Upper lobe of left lung (tissue), 6 donors: ENCODE measurements around the gene MYO1C. TPM values are rescaled to one million over a fixed set of nuclear protein-coding genes. Genes with fewer than 3 reads are reported as not detected.

Experiments
- ATAC-seq, 2 donors: fragments of 200-7000 bp; cut with Tn5 transposase; one replicate each; pipeline ENCODE4 v1.9.1; 2022; ENCODE audit warnings: mild to moderate bottlenecking in 2 of 2, moderate library complexity in 2 of 2; ENCODE audit not compliant: low FRiP score in 2 of 2
- DNase-seq, 2 donors: peaks; one replicate each; pipeline ENCODE4 v3.0.0-alpha.2; 2019 to 2020
- H3K27ac ChIP-seq, 4 donors: fragments of 200-600 bp; sonication (generic); one replicate each; pipeline ENCODE4 v1.5.1; 2016 to 2019
- H3K27me3 ChIP-seq, 4 donors: fragments of 200-600 bp; sonication (generic); one replicate each; pipeline ENCODE4 v1.5.1; 2017 to 2019
- H3K36me3 ChIP-seq, 4 donors: fragments of 200-600 bp; sonication (generic); one replicate each; pipeline ENCODE4 v1.5.1; 2016 to 2019
- H3K4me1 ChIP-seq, 4 donors: fragments of 200-600 bp; sonication (generic); one replicate each; pipeline ENCODE4 v1.5.1; 2018 to 2019
- H3K4me3 ChIP-seq, 4 donors: fragments of 200-600 bp; sonication (generic); one replicate each; pipeline ENCODE4 v1.5.1; 2017 to 2019; ENCODE audit warnings: mild to moderate bottlenecking in 2 of 4, moderate library complexity in 1 of 4
- H3K9me3 ChIP-seq, 4 donors: fragments of 200-600 bp; sonication (generic); one replicate each; pipeline ENCODE4 v1.5.1; 2018 to 2019
- CTCF ChIP-seq, 6 experiments: fragments of 450-650 bp in 4 of 6; fragments of 200-600 bp in 2 of 6; sonication (generic) in 2 of 6; IDR thresholded peaks; one replicate each; pipeline ENCODE4 v1.5.1; 2016 to 2019; ENCODE audit warnings: antibody characterized with exemption in 6 of 6
- EP300 ChIP-seq, 4 donors: sonication (generic); formaldehyde crosslinking; IDR thresholded peaks; one replicate each; pipeline ENCODE4 v1.5.1; 2017; ENCODE audit warnings: antibody characterized with exemption in 4 of 4, control low read depth in 2 of 4
- POLR2A ChIP-seq, 4 donors: fragments of 450-650 bp; IDR thresholded peaks; one replicate each; pipeline ENCODE4 v1.5.1; 2016 to 2017; ENCODE audit warnings: antibody characterized with exemption in 4 of 4, mild to moderate bottlenecking in 2 of 4
- POLR2AphosphoS5 ChIP-seq, 2 donors: sonication (generic); formaldehyde crosslinking; IDR thresholded peaks; one replicate each; pipeline ENCODE4 v1.5.1; 2017; ENCODE audit warnings: antibody characterized with exemption in 2 of 2
- WGBS, 2 donors: methylation state at CpG; one replicate each; pipeline ENCODE4 v1.1.5; 2017 to 2018; 5-methylcytosine and 5-hydroxymethylcytosine counted together
- total RNA-seq, 6 donors: library from RNA; depleted of rRNA in 4 of 6; stranded (reverse); fragments of >200 nt in 4 of 6; gene quantifications; one replicate each; pipeline versions ENCODE4 v1.1.0 to v1.2.1, GENCODE V29; 2016 to 2021
- donor health status: DM: no; HTN: no; CAD: no; lungs with moderate emphysema.
- donor health status: DM: no; HTN: yes; CAD: no; lungs with severe emphysema.

Gene MYO1C
- total RNA-seq, 6 donors from 2014 or later = 186 to 358 (median 266) TPM

DNA sequence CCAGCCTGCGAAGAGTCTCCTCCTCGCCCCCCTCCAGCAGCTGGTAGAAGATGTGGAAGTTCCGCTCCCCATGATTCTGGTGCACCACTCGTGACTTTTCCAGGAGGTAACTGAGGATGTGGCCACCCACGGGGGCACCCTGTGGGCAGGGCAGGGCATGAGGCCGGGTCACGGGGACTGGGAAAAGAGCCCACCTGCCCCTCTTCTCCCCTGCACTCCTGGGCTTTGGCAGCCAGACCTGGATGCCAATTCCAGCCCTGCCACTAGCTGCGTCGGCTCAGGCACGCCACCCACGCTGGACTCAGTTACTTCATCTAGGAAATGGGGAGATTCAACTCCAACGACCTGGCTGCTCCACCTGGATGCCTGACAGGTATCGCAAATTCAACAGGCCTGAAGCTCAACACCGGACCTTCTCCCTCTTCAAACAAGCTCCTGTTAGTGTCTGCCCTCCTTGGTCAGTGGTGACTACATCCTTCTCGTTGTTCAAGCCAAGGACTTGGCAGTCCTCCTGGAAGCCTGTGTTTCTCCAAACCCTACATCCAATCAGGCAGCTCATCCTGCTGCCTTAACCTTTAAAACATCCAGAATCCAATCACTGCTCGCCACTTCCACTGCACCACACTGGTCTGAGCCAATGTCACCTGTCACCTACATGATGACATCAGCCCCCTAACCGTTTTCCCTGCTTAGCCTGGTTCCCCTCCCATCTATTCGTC, 11.6 kb downstream of the MYO1C start:
- Histone ChIP-seq H3K27me3 (no peaks in the 10 kb centered on the region), H3K36me3 (peaks cover 36 to 81% (median 68%) of the 10 kb centered on the region in 4 donors), H3K4me3 (no peak overlapping the region), H3K4me1 (peaks cover 9 to 32% (median 16%) of the 10 kb centered on the region in 4 donors), H3K9me3 (no peaks in the 10 kb centered on the region), H3K27ac (no peak overlapping the region)
- WGBS, 2 donors = 81 to 83% methylated on average over 8 to 17 of the region's 18 CpGs
- TF ChIP-seq POLR2AphosphoS5 (IDR thresholded peaks at IDR 0.05) (no peak), CTCF (IDR thresholded peaks at IDR 0.05) (no peak), POLR2A (IDR thresholded peaks at IDR 0.05) (no peak), EP300 (IDR thresholded peaks at IDR 0.05) (no peak)
- DNase-seq (peak in 1 of 2 donors; percentile 74), ATAC-seq (no peak)

- H3K4me1 ChIP-seq = peaks cover 2 to 21% (median 10%) of the 10 kb centered on the region in 4 donors
- peaks cover 35 to 98% (median 79%) of the 10 kb centered on the region in 4 donors for H3K36me3 ChIP-seq
- H3K4me3 ChIP-seq = no peak overlapping the region
Measured at GRCh38 chr17:1478418-1478817, 14.1 kb downstream of the MYO1C start.

GRCh38 chr17:1475321-1475854, 17.1 kb downstream of the MYO1C start:
- peak in 1 of 2 donors; percentile 68 for DNase-seq
- no peak for ATAC-seq

More at GRCh38 chr17:1478418-1478817, 14.1 kb downstream of the MYO1C start:
- H3K27ac ChIP-seq = no peak overlapping the region
- TF ChIP-seq EP300 (IDR thresholded peaks at IDR 0.05) (no peak), POLR2AphosphoS5 (IDR thresholded peaks at IDR 0.05) (no peak), POLR2A (IDR thresholded peaks at IDR 0.05) (no peak), CTCF (IDR thresholded peaks at IDR 0.05) (no peak)
- DNase-seq (peak in 1 of 2 donors; percentile 79), ATAC-seq (no peak)
- no peaks in the 10 kb centered on the region for H3K27me3 ChIP-seq
- WGBS, 2 donors = 94% methylated on average over 12 to 26 of the region's 26 CpGs
- H3K9me3 ChIP-seq = no peaks in the 10 kb centered on the region

GRCh38 chr17:1474402-1475189, 17.9 kb downstream of the MYO1C start:
- peaks cover 24 to 98% (median 78%) of the 10 kb centered on the region in 4 donors for H3K36me3 ChIP-seq
- 77 to 87% methylated on average over 30 to 31 of the region's 31 CpGs for WGBS, 2 donors
- no peaks in the 10 kb centered on the region for H3K27me3 ChIP-seq
- no peak for ATAC-seq
- peak in 1 of 2 donors; percentile 79 for DNase-seq
- no peaks in the 10 kb centered on the region for H3K9me3 ChIP-seq
- peaks cover 2 to 13% (median 9%) of the 10 kb centered on the region in 4 donors for H3K4me1 ChIP-seq
- TF ChIP-seq POLR2AphosphoS5 (IDR thresholded peaks at IDR 0.05) (no peak), POLR2A (IDR thresholded peaks at IDR 0.05) (no peak), CTCF (IDR thresholded peaks at IDR 0.05) (no peak), EP300 (IDR thresholded peaks at IDR 0.05) (no peak)
- peak overlapping the region in 3 of 4 donors; percentile 16 to 70 (median 27) for H3K27ac ChIP-seq
- no peak overlapping the region for H3K4me3 ChIP-seq

More at GRCh38 chr17:1475321-1475854, 17.1 kb downstream of the MYO1C start:
- TF ChIP-seq CTCF (IDR thresholded peaks at IDR 0.05) (no peak), POLR2AphosphoS5 (IDR thresholded peaks at IDR 0.05) (no peak), POLR2A (IDR thresholded peaks at IDR 0.05) (no peak), EP300 (IDR thresholded peaks at IDR 0.05) (no peak)
- H3K27me3 ChIP-seq = no peaks in the 10 kb centered on the region
- H3K27ac ChIP-seq = peak overlapping the region; percentile 8 to 70 (median 22)
- no peaks in the 10 kb centered on the region for H3K9me3 ChIP-seq
- 71 to 78% methylated on average over 12 to 14 of the region's 15 CpGs for WGBS, 2 donors
- H3K36me3 ChIP-seq = peaks cover 23 to 98% (median 76%) of the 10 kb centered on the region in 4 donors
- peaks cover 2 to 13% (median 9%) of the 10 kb centered on the region in 4 donors for H3K4me1 ChIP-seq
- H3K4me3 ChIP-seq = no peak overlapping the region
